Heart left ventricle (tissue), 13 donors: ENCODE data around the gene EIF4G1.

Experiments used
- POLR2A ChIP-seq, 2 donors: fragments of 450-650 bp; IDR thresholded peaks; one replicate each; pipeline ENCODE4 v1.6.1; 2017; ENCODE audit warnings: antibody characterized with exemption in 2 of 2, mild to moderate bottlenecking in 2 of 2, moderate library complexity in 2 of 2
- TF ChIP-seq, protein P1 (sequence below), 12 donors: fragments of 200-600 bp; sonication (generic) in 4 of 12; IDR thresholded peaks; one replicate each; pipeline versions ENCODE4 v1.5.0 to v1.8.0; 2018 to 2022; ENCODE audit warnings: antibody characterized with exemption in 12 of 12, mild to moderate bottlenecking in 5 of 12
- donor health status: ischemic (EF 13 %, LVEDD 7.1; RV severe dilation, severe dysfunction).
- donor health status: DM: no; HTN: yes; CAD: no.
- donor health status: DM: no; HTN: no; CAD: no.
- donor health status: ischemic (EF 25% LVEDD 6.9; RV normal size, moderate dysfunction).
- donor health status: ischemic (EF 25% LVEDD 5.7; RV mildly dilated, moderate dysfunction).
- donor health status: ischemic (EF 35%, LVEDD 5.7; RV mildly dilated, moderate dysfunction).
- donor health status: nonischemic (EF 11% LVEDD 7.7; RV severe dilation, severe dysfunction).
- donor health status: DM: yes; HTN: yes; CAD: no.
- donor health status: PGD.
- donor health status: ischemic (EF 29% LVEDD 5.4; RV normal size, mild dysfunction).
- donor health status: nonischemic (EF 23%, LVEDD 6.1; RV moderate dilation, normal function).

DNA sequence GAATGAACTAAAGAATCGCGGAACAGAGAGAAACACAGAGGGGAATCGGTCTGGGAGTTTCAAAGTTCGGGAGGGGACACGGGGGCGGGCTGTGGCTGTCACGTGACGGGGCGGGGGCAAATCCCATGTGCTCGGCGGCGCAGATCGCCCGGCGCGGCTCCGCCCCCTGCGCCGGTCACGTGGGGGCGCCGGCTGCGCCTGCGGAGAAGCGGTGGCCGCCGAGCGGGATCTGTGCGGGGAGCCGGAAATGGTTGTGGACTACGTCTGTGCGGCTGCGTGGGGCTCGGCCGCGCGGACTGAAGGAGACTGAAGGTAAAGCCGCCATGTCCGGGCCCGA lies at the start of gene EIF4G1:
- TF ChIP-seq POLR2A (IDR thresholded peaks at IDR 0.05) = peak in 1 of 2 donors; percentile 31
- TF ChIP-seq, protein P1, sequence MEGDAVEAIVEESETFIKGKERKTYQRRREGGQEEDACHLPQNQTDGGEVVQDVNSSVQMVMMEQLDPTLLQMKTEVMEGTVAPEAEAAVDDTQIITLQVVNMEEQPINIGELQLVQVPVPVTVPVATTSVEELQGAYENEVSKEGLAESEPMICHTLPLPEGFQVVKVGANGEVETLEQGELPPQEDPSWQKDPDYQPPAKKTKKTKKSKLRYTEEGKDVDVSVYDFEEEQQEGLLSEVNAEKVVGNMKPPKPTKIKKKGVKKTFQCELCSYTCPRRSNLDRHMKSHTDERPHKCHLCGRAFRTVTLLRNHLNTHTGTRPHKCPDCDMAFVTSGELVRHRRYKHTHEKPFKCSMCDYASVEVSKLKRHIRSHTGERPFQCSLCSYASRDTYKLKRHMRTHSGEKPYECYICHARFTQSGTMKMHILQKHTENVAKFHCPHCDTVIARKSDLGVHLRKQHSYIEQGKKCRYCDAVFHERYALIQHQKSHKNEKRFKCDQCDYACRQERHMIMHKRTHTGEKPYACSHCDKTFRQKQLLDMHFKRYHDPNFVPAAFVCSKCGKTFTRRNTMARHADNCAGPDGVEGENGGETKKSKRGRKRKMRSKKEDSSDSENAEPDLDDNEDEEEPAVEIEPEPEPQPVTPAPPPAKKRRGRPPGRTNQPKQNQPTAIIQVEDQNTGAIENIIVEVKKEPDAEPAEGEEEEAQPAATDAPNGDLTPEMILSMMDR (IDR thresholded peaks at IDR 0.05) = no peak
